Measurements from ENCODE around the gene NCAPG. TPM values are rescaled to one million over a fixed set of nuclear protein-coding genes. Genes with fewer than 3 reads are reported as not detected.

Gene NCAPG
- polyA plus RNA-seq, 1 donor from 2014 or later = 1.2 TPM

GRCh38 chr4:17877661-17878060, 66.9 kb downstream of the NCAPG start:
- Mint-ChIP-seq H3K9me3 (peaks cover 0 to 16% (median 0%) of the 10 kb centered on the region in 3 donors), H3K36me3 (peaks cover 9% of the 10 kb centered on the region), H3K27ac (no peak overlapping the region), H3K4me3 (no peak overlapping the region), H3K4me1 (no peaks in the 10 kb centered on the region), H3K27me3 (no peaks in the 10 kb centered on the region)

- H3K36me3 Mint-ChIP-seq = peaks cover 18% of the 10 kb centered on the region
- H3K4me1 Mint-ChIP-seq = no peaks in the 10 kb centered on the region
- H3K27ac Mint-ChIP-seq = no peak overlapping the region
- H3K9me3 Mint-ChIP-seq = no peaks in the 10 kb centered on the region
- H3K27me3 Mint-ChIP-seq = no peaks in the 10 kb centered on the region
- H3K4me3 Mint-ChIP-seq = no peak overlapping the region
Measured at GRCh38 chr4:17884063-17884462, 73.3 kb downstream of the NCAPG start.

DNA sequence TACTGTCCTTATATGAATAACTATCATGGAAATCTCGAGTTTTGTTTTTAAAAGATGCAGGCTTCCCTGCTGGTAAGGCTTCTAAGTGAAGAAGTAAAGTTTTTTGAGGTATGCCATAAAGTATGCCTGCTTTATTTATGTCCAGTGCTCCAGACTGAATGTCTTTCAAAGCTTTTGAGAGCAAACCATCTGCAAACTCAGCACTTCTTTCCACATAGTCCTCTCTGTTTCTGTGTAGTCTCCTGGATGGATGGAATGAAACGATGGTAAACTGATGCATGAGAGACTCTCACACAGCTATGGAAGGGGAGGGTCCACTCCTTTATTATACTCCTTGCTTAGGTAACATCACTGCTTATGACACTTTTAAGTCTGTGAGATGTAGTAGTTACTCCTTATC, 73.7 kb downstream of the NCAPG start:
- Mint-ChIP-seq H3K36me3 (peaks cover 18% of the 10 kb centered on the region), H3K27me3 (no peaks in the 10 kb centered on the region), H3K27ac (no peak overlapping the region), H3K4me1 (no peaks in the 10 kb centered on the region), H3K4me3 (no peak overlapping the region), H3K9me3 (no peaks in the 10 kb centered on the region)

- Mint-ChIP-seq H3K4me1 (no peaks in the 10 kb centered on the region), H3K27me3 (no peaks in the 10 kb centered on the region), H3K36me3 (peaks cover 11% of the 10 kb centered on the region)
Measured at GRCh38 chr4:17889692-17890091, 78.9 kb downstream of the NCAPG start.

GRCh38 chr4:17894421-17894820, 83.6 kb downstream of the NCAPG start:
- Mint-ChIP-seq H3K4me3 (no peak overlapping the region), H3K4me1 (no peaks in the 10 kb centered on the region), H3K36me3 (peaks cover 10% of the 10 kb centered on the region), H3K27ac (no peak overlapping the region), H3K9me3 (no peaks in the 10 kb centered on the region), H3K27me3 (no peaks in the 10 kb centered on the region)

More at GRCh38 chr4:17889692-17890091, 78.9 kb downstream of the NCAPG start:
- H3K4me3 Mint-ChIP-seq = no peak overlapping the region
- H3K9me3 Mint-ChIP-seq = no peaks in the 10 kb centered on the region
- H3K27ac Mint-ChIP-seq = no peak overlapping the region

Other genes with a start within 250 kb of the NCAPG start
- 47.6 TPM for gene LAP3, start 233.8 kb upstream of the NCAPG start, polyA plus RNA-seq
- 37.7 TPM for gene MED28, start 196.3 kb upstream of the NCAPG start, polyA plus RNA-seq
- not detected for gene FAM184B, start 29.4 kb upstream of the NCAPG start, polyA plus RNA-seq
- 14.2 TPM for gene DCAF16, start 222 bp upstream of the NCAPG start, polyA plus RNA-seq
- gene LCORL, start 210.8 kb downstream of the NCAPG start, polyA plus RNA-seq = 11.6 TPM

Data from IgD-negative memory B cell (primary cell).